H1 (cell line): ENCODE results near the gene ADGRV1. TPM values are rescaled to one million over a fixed set of nuclear protein-coding genes. Genes with fewer than 3 reads are reported as not detected.

Source experiments
- CTCF ChIA-PET: fragments of 300-600 bp; sonication (Branson Sonifier 250); formaldehyde crosslinking; loops from one replicate; lab custom pipeline; 2021; ENCODE audit not compliant: partially characterized antibody; lab: Charles Lee
- POLR2A ChIA-PET: fragments of 300-600 bp; sonication (Branson Sonifier 250); formaldehyde crosslinking; loops from one replicate; lab custom pipeline; 2021; ENCODE audit warnings: inconsistent platforms; ENCODE audit not compliant: partially characterized antibody; lab: Charles Lee
- DNase-seq, 2 experiments: peaks; one replicate each; pipeline versions ENCODE4 v3.0.0 to v3.0.0-alpha.2; 2010 to 2022; ENCODE audit warnings: low spot score in 2 of 2, low read depth in 1 of 2, mixed read lengths in 1 of 2
- FAIRE-seq: peaks from 2 replicates; lab custom pipeline; 2011; peaks lifted over from hg19 to GRCh38; lab: Jason Lieb, UNC
- H2AFZ ChIP-seq: 2 replicates; pipeline ENCODE4 v1.8.1; 2012; ENCODE audit warnings: low read length, inconsistent platforms
- H2AK5ac ChIP-seq: 2 replicates; pipeline ENCODE4 v1.6.1; 2013; ENCODE audit warnings: low read depth, low read length
- H2BK120ac ChIP-seq: replicated peaks from 2 replicates; pipeline ENCODE3; 2013; ENCODE audit warnings: low read depth, low read length, inconsistent platforms
- H2BK12ac ChIP-seq: 2 replicates; pipeline ENCODE4 v1.6.1; 2013; ENCODE audit warnings: low read depth, low read length
- H2BK15ac ChIP-seq: 2 replicates; pipeline ENCODE4 v1.6.1; 2013; ENCODE audit warnings: low read length
- H2BK20ac ChIP-seq: 2 replicates; pipeline ENCODE4 v1.6.1; 2013; ENCODE audit warnings: low read length
- H2BK5ac ChIP-seq: 2 replicates; pipeline ENCODE4 v1.6.1; 2013; ENCODE audit warnings: low read depth, low read length
- H3K14ac ChIP-seq: 2 replicates; pipeline ENCODE4 v1.6.1; 2013; ENCODE audit warnings: inconsistent platforms; ENCODE audit not compliant: insufficient read length
- H3K18ac ChIP-seq: 2 replicates; pipeline ENCODE4 v1.6.1; 2013; ENCODE audit warnings: low read length; ENCODE audit errors: extremely low read depth
- H3K23ac ChIP-seq: 2 replicates; pipeline ENCODE4 v1.6.1; 2013; ENCODE audit warnings: inconsistent platforms; ENCODE audit not compliant: insufficient read length
- H3K23me2 ChIP-seq: 2 replicates; pipeline ENCODE4 v1.6.1; 2013; ENCODE audit warnings: low read depth, low read length
- H3K27ac ChIP-seq: 2 replicates; pipeline ENCODE4 v1.6.1; 2011; ENCODE audit warnings: low read depth, low read length, inconsistent platforms
- H3K27me3 ChIP-seq, 4 experiments: replicated peaks in 1 of 4; 1 replicate in 1 of 4; 2 replicates in 3 of 4; pipeline versions ENCODE4 v1.6.1 to v1.8.1; 2011 to 2013; ENCODE audit warnings: low read length in 3 of 4, mild to moderate bottlenecking in 3 of 4, inconsistent platforms in 2 of 4, mixed read lengths in 2 of 4, moderate library complexity in 1 of 4; ENCODE audit not compliant: control insufficient read depth in 3 of 4, insufficient read depth in 3 of 4; ENCODE audit errors: extremely low read depth in 1 of 4
- H3K36me3 ChIP-seq, 4 experiments: 2 replicates each; pipeline versions ENCODE4 v1.6.1 to v1.8.1; 2011 to 2013; ENCODE audit warnings: mild to moderate bottlenecking in 4 of 4, low read length in 3 of 4, moderate library complexity in 2 of 4, control low read depth in 1 of 4, inconsistent platforms in 1 of 4; ENCODE audit not compliant: insufficient read depth in 4 of 4, control insufficient read depth in 2 of 4
- H3K4ac ChIP-seq: replicated peaks from 2 replicates; pipeline ENCODE3; 2013; ENCODE audit warnings: low read length, low read depth, mixed read lengths, inconsistent platforms; ENCODE audit not compliant: insufficient read length
- H3K4me1 ChIP-seq, 4 experiments: replicated peaks in 1 of 4; 1 replicate in 1 of 4; 2 replicates in 3 of 4; pipeline versions ENCODE4 v1.6.1 to v1.8.1; 2011 to 2013; ENCODE audit warnings: low read length in 3 of 4, inconsistent platforms in 2 of 4, mixed read lengths in 1 of 4; ENCODE audit not compliant: insufficient read depth in 4 of 4, control insufficient read depth in 3 of 4
- H3K4me2 ChIP-seq, 2 experiments: 2 replicates each; pipeline versions ENCODE4 v1.6.1 to v1.8.1; 2011 to 2013; ENCODE audit warnings: low read depth in 2 of 2, low read length in 2 of 2, control low read depth in 1 of 2, inconsistent platforms in 1 of 2, mild to moderate bottlenecking in 1 of 2; ENCODE audit not compliant: insufficient read depth in 1 of 2
- H3K4me3 ChIP-seq, 4 experiments: fragments of 200-600, 300-600 bp in 1 of 4; sonication (generic), shearing (Covaris generic), sonication (Bioruptor Twin) in 1 of 4; 2 replicates each; pipeline versions ENCODE4 v1.5.1 to v1.8.1; 2011 to 2016; ENCODE audit warnings: low read length in 4 of 4, low read depth in 3 of 4, control low read depth in 2 of 4, inconsistent platforms in 2 of 4, mild to moderate bottlenecking in 2 of 4, mixed read lengths in 1 of 4, moderate library complexity in 1 of 4; ENCODE audit not compliant: insufficient read depth in 2 of 4; ENCODE audit errors: extremely low read depth in 1 of 4
- H3K56ac ChIP-seq: replicated peaks from 2 replicates; pipeline ENCODE3; 2013; ENCODE audit warnings: low read depth, mild to moderate bottlenecking, mixed read lengths, low read length, inconsistent platforms; ENCODE audit not compliant: insufficient read length
- H3K79me1 ChIP-seq: 2 replicates; pipeline ENCODE4 v1.6.1; 2013; ENCODE audit warnings: low read depth, low read length, control low read depth
- H3K79me2 ChIP-seq, 2 experiments: 2 replicates each; pipeline versions ENCODE4 v1.6.1 to v1.8.1; 2012 to 2013; ENCODE audit warnings: low read length in 2 of 2, mild to moderate bottlenecking in 2 of 2, inconsistent platforms in 1 of 2; ENCODE audit not compliant: insufficient read depth in 2 of 2, control insufficient read depth in 1 of 2
- H3K9ac ChIP-seq, 4 experiments: replicated peaks in 1 of 4; 1 replicate in 1 of 4; 2 replicates in 3 of 4; pipeline versions ENCODE4 v1.6.1 to v1.8.1; 2011 to 2013; ENCODE audit warnings: low read depth in 3 of 4, low read length in 3 of 4, control low read depth in 2 of 4, mild to moderate bottlenecking in 2 of 4, moderate library complexity in 2 of 4, inconsistent platforms in 1 of 4; ENCODE audit errors: extremely low read depth in 1 of 4
- H3K9me3 ChIP-seq, 2 experiments: 2 replicates each; pipeline versions ENCODE4 v1.6.1 to v1.8.1; 2012 to 2013; ENCODE audit warnings: mild to moderate bottlenecking in 2 of 2, moderate library complexity in 2 of 2, control low read depth in 1 of 2, inconsistent platforms in 1 of 2, low read depth in 1 of 2, low read length in 1 of 2, mixed read lengths in 1 of 2; ENCODE audit not compliant: insufficient read depth in 2 of 2
- H4K20me1 ChIP-seq, 2 experiments: replicated peaks in 1 of 2; 2 replicates each; pipeline versions ENCODE3 to v1.8.1; 2011 to 2013; ENCODE audit warnings: inconsistent platforms in 2 of 2, low read length in 2 of 2, mild to moderate bottlenecking in 1 of 2; ENCODE audit not compliant: insufficient read depth in 2 of 2, control insufficient read depth in 1 of 2
- H4K5ac ChIP-seq: 2 replicates; pipeline ENCODE4 v1.6.1; 2013; ENCODE audit warnings: low read length, low read depth, mixed read lengths, inconsistent platforms; ENCODE audit not compliant: insufficient read length
- H4K8ac ChIP-seq: 2 replicates; pipeline ENCODE4 v1.8.0; 2013; ENCODE audit warnings: mild to moderate bottlenecking, moderate library complexity, low read length, inconsistent platforms; ENCODE audit not compliant: insufficient read depth; ENCODE audit errors: extremely low read depth
- H4K91ac ChIP-seq: replicated peaks from 2 replicates; pipeline ENCODE3; 2013; ENCODE audit warnings: low read length, mixed read lengths, inconsistent platforms; ENCODE audit not compliant: insufficient read length
- ATF2 ChIP-seq: IDR thresholded peaks from 2 replicates; pipeline ENCODE4 v1.6.1; 2012; ENCODE audit warnings: low read length, inconsistent platforms
- ATF3 ChIP-seq: IDR thresholded peaks from 2 replicates; pipeline ENCODE4 v1.6.1; 2011; ENCODE audit warnings: low read depth, mild to moderate bottlenecking, low read length; ENCODE audit not compliant: insufficient read depth
- BCL11A ChIP-seq, 2 experiments: IDR thresholded peaks; one replicate each; pipeline ENCODE4 v1.6.1; 2011; ENCODE audit warnings: low read depth in 2 of 2, low read length in 2 of 2, mild to moderate bottlenecking in 2 of 2
- EP300 ChIP-seq, 2 experiments: IDR thresholded peaks; 1 replicate in 1 of 2; 2 replicates in 1 of 2; pipeline ENCODE4 v1.6.1; 2011 to 2012; ENCODE audit warnings: low read depth in 2 of 2, low read length in 2 of 2, mild to moderate bottlenecking in 2 of 2, borderline replicate concordance in 1 of 2, inconsistent platforms in 1 of 2, moderate library complexity in 1 of 2
- FOSL1 ChIP-seq: IDR thresholded peaks from 2 replicates; pipeline ENCODE4 v1.6.1; 2011; ENCODE audit warnings: mild to moderate bottlenecking, low read depth, low read length, moderate library complexity; ENCODE audit not compliant: insufficient read depth
- KDM5A ChIP-seq: fragments of 200-600 bp; IDR thresholded peaks from 2 replicates; pipeline ENCODE4 v1.7.1; 2012; ENCODE audit warnings: mild to moderate bottlenecking, low read length, inconsistent platforms, mixed read lengths
- NRF1 ChIP-seq: IDR thresholded peaks from 2 replicates; pipeline ENCODE4 v1.6.1; 2011; ENCODE audit warnings: mild to moderate bottlenecking, low read depth, low read length, improper control_type of control experiment
- POU5F1 ChIP-seq: IDR thresholded peaks from 2 replicates; pipeline ENCODE4 v1.6.1; 2011; ENCODE audit warnings: low read depth, mild to moderate bottlenecking, low read length, moderate library complexity
- RAD21 ChIP-seq, 2 experiments: IDR thresholded peaks in 1 of 2; conservative IDR thresholded peaks in 1 of 2; 2 replicates each; pipeline ENCODE4 v1.6.1; 2011; ENCODE audit warnings: low read depth in 2 of 2, low read length in 2 of 2, improper control_type of control experiment in 1 of 2, inconsistent platforms in 1 of 2, mild to moderate bottlenecking in 1 of 2, moderate library complexity in 1 of 2
- SAP30 ChIP-seq: fragments of 300-600 bp; sonication (generic); IDR thresholded peaks from 2 replicates; pipeline ENCODE4 v1.7.1; 2012; ENCODE audit warnings: low read length, moderate library complexity, mild to moderate bottlenecking, inconsistent platforms; ENCODE audit not compliant: insufficient read depth, insufficient replicate concordance
- SIX5 ChIP-seq: IDR thresholded peaks from 2 replicates; pipeline ENCODE4 v1.6.1; 2011; ENCODE audit warnings: mild to moderate bottlenecking, low read depth, low read length
- WGBS, 2 experiments: shearing (Covaris generic) in 1 of 2; methylation state at CpG; one replicate each; pipeline versions ENCODE4 v1.1.6 to v1.1.7; 2013 to 2015; ENCODE audit warnings: low lambda C conversion rate in 2 of 2, mixed read lengths in 2 of 2, inconsistent platforms in 1 of 2, low coverage in 1 of 2, missing lambda C conversion rate in 1 of 2; ENCODE audit not compliant: insufficient replicate concordance in 2 of 2, insufficient coverage in 1 of 2, insufficient read length in 1 of 2; ENCODE audit errors: extremely low coverage in 1 of 2, missing lambda C conversion rate in 1 of 2; 5-methylcytosine and 5-hydroxymethylcytosine counted together
- polyA plus RNA-seq, 7 experiments: library from polyadenylated mRNA; depleted of rRNA in 3 of 7; stranded (reverse) in 5 of 7; unstranded in 2 of 7; fragments of >200 nt in 5 of 7; fragments of 200-250 nt in 2 of 7; gene quantifications; 1 replicate in 5 of 7; 2 replicates in 1 of 7; 4 replicates in 1 of 7; pipeline versions ENCODE4 v1.2.1 to v1.2.3, GENCODE V29; 2011 to 2013; ENCODE audit warnings: missing spikeins in 2 of 7, mixed read lengths in 2 of 7
- total RNA-seq: library from RNA; stranded (reverse); fragmentation: NEBNext Ultra II Directional; extraction: Animal tissue kit (Norgen Biotek cat#: 25700); gene quantifications from 2 replicates; pipeline ENCODE4 v1.2.1, GENCODE V29; 2021

The ADGRV1 gene
- total and polyA plus RNA-seq, 2 of the 8 experiments (the other 6 are each of a cell fraction or from before 2014, with no cell fraction given): 53.1 to 62.2 TPM

GRCh38 chr5:91136271-91136670 is 577.7 kb downstream of the ADGRV1 start:
- peaks cover 0 to 2% (median 0%) of the 10 kb centered on the region in 4 experiments; a peak in 1 of 7 replicates for H3K27me3 ChIP-seq
- no peak for DNase-seq
- no peak overlapping the region for H3K14ac ChIP-seq
- H3K79me1 ChIP-seq: 0 out of 2 replicates have a peak, but pooled peaks cover 2% of the 10 kb centered on the region
- H3K9me3 ChIP-seq: no peaks in the 10 kb centered on the region
- no peaks in the 10 kb centered on the region for H4K20me1 ChIP-seq
- no peak overlapping the region for H4K5ac ChIP-seq
- H2BK5ac ChIP-seq: no peak overlapping the region
- no peak overlapping the region for H2BK12ac ChIP-seq
- H3K4me3 ChIP-seq: no peak overlapping the region
- no peak overlapping the region for H2BK120ac ChIP-seq
- H3K27ac ChIP-seq: no peak overlapping the region
- no peak overlapping the region for H3K23ac ChIP-seq
- H3K36me3 ChIP-seq: no peaks in the 10 kb centered on the region
- no peak overlapping the region for H2BK20ac ChIP-seq
- no peak overlapping the region for H3K4ac ChIP-seq
- no peak overlapping the region for H4K91ac ChIP-seq
- H2AFZ ChIP-seq: no peak overlapping the region
- CTCF ChIA-PET: interaction anchor here (0.9 kb wide), 1 partner anchor 84 kb away, joined by 4 read pairs; no protein-coding TSS in a partner anchor
- H3K23me2 ChIP-seq: no peaks in the 10 kb centered on the region; the same call in 1 of the 2 replicates
- no peak overlapping the region for H4K8ac ChIP-seq
- H3K56ac ChIP-seq: no peak overlapping the region
- H2BK15ac ChIP-seq: no peak overlapping the region
- H2AK5ac ChIP-seq: no peak overlapping the region
- no peak overlapping the region for H3K4me2 ChIP-seq
- FAIRE-seq: no peak
- 88% methylated on average over 1 of the region's 1 CpG; no CpG with 5 or more reads in 1 of the 2 experiments for WGBS, 2 experiments
- H3K4me1 ChIP-seq: no peaks in the 10 kb centered on the region
- H3K79me2 ChIP-seq: no peaks in the 10 kb centered on the region
- POLR2A ChIA-PET: no interaction called here
- H3K18ac ChIP-seq: no peak overlapping the region
- no peak overlapping the region for H3K9ac ChIP-seq
- TF ChIP-seq BCL11A (IDR thresholded peaks at IDR 0.05; ENCODE audit: low read depth in 2 of 2, low read length in 2 of 2): no peak
- TF ChIP-seq FOSL1: no peak
- TF ChIP-seq NRF1: no peak
- no peak for TF ChIP-seq EP300 (IDR thresholded peaks at IDR 0.05; ENCODE audit: borderline replicate concordance in 1 of 2, low read depth in 2 of 2, low read length in 2 of 2)
- no peak for TF ChIP-seq RAD21 (IDR thresholded peaks at IDR 0.05 in 1 of 2, conservative IDR thresholded peaks at IDR 0.05 in 1 of 2; ENCODE audit: low read depth in 2 of 2, low read length in 2 of 2)
- TF ChIP-seq SIX5: no peak
- TF ChIP-seq ATF3: no peak
- TF ChIP-seq KDM5A: no peak
- TF ChIP-seq POU5F1: no peak
- no peak for TF ChIP-seq SAP30
- TF ChIP-seq ATF2: no peak
